Measurements from ENCODE around the gene CD7.

The CD7 gene

GRCh38 chr17:82303944-82304808 lies 13.2 kb downstream of the CD7 start:
- Histone ChIP-seq H4K20me1 (ENCODE audit: insufficient read depth) (no peaks in the 10 kb centered on the region), H3K27ac (no peak overlapping the region), H3K27me3 (ENCODE audit: insufficient read depth, low read depth) (peaks cover 23% of the 10 kb centered on the region), H3K4me3 (IDR thresholded peaks at IDR 0.05; ENCODE audit: insufficient read depth, low read depth, low read length) (no peak overlapping the region), H3K9ac (no peak overlapping the region), H3K4me2 (no peak overlapping the region), H2AFZ (ENCODE audit: low read depth) (no peak overlapping the region), H3K36me3 (ENCODE audit: insufficient read depth) (no peaks in the 10 kb centered on the region), H3K4me1 (ENCODE audit: low read depth, poor library complexity, severe bottlenecking) (peaks cover 10% of the 10 kb centered on the region), H3K79me2 (ENCODE audit: insufficient read depth, low read depth) (no peaks in the 10 kb centered on the region)
- TF ChIP-seq CTCF (conservative IDR thresholded peaks at IDR 0.05; ENCODE audit: low read depth, low read length), result no peak

DNA sequence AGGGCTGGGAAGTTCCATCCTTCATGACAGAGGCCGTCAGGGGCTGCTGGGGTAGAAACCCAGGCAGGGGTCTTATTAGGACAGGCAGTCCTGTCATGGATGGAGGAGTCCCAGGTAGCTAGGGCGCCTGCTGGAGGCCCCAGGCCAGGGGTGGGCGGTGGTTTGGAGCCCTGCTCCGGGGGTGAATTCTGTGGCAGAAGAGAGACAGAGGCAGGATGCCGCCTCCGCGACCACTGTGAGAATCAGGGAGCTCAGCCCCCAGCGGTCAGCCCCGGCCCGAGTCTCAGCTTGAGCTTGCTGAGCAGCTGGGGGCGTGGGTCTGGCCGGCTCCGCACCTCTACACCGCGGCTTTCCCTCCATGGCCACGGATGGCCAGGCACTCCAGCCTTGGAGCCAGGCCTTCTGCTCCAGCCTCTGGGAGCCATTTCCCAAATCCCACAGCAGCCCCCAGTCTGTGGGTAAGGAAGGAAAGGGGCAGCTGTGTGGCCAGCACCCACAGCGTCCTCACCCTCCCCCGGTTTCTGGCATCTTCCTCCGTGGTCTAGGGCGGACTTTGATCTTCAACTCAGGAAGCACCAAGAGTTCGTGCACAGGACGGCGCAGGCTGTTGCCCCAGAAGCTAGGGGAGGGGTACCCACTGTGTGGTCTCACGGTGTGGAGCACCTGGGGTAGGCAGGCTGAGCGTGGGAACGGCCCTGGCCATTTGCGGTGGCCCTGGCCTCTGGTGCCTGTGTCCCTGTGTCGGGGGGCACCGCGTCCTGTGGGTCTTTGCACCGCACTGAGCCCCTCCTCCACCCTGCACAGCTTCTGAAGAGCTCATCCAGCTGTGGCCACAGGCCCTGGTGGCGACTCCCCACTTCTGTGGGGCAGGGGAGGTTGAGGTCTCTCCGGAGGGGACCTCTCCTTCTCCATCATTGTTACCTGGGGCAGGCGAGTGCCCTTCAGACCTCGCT lies 14.1 kb downstream of the CD7 start:
- no peak overlapping the region for H3K9ac ChIP-seq
- H4K20me1 ChIP-seq (ENCODE audit: insufficient read depth), result no peaks in the 10 kb centered on the region
- no peak overlapping the region for H3K4me2 ChIP-seq
- no peak overlapping the region for H3K27ac ChIP-seq
- TF ChIP-seq CTCF (conservative IDR thresholded peaks at IDR 0.05; ENCODE audit: low read depth, low read length), result no peak
- peaks cover 15% of the 10 kb centered on the region for H3K27me3 ChIP-seq (ENCODE audit: insufficient read depth, low read depth)
- H3K79me2 ChIP-seq (ENCODE audit: insufficient read depth, low read depth), result no peaks in the 10 kb centered on the region
- no peak overlapping the region for H2AFZ ChIP-seq (ENCODE audit: low read depth)
- no peak overlapping the region for H3K4me3 ChIP-seq (IDR thresholded peaks at IDR 0.05; ENCODE audit: insufficient read depth, low read depth, low read length)
- no peaks in the 10 kb centered on the region for H3K36me3 ChIP-seq (ENCODE audit: insufficient read depth)
- peaks cover 15% of the 10 kb centered on the region for H3K4me1 ChIP-seq (ENCODE audit: low read depth, poor library complexity, severe bottlenecking)

- Histone ChIP-seq H2AFZ (ENCODE audit: low read depth) (no peak overlapping the region), H3K79me2 (ENCODE audit: insufficient read depth, low read depth) (no peaks in the 10 kb centered on the region), H3K27ac (no peak overlapping the region), H3K4me1 (ENCODE audit: low read depth, poor library complexity, severe bottlenecking) (peaks cover 22% of the 10 kb centered on the region), H3K36me3 (ENCODE audit: insufficient read depth) (no peaks in the 10 kb centered on the region), H3K9ac (no peak overlapping the region), H3K4me3 (IDR thresholded peaks at IDR 0.05; ENCODE audit: insufficient read depth, low read depth, low read length) (no peak overlapping the region), H3K27me3 (ENCODE audit: insufficient read depth, low read depth) (peaks cover 8% of the 10 kb centered on the region; the same call in 1 of the 2 replicates), H4K20me1 (ENCODE audit: insufficient read depth) (no peaks in the 10 kb centered on the region), H3K4me2 (no peak overlapping the region)
- TF ChIP-seq CTCF (conservative IDR thresholded peaks at IDR 0.05; ENCODE audit: low read depth, low read length), result no peak
Observed at GRCh38 chr17:82302568-82302963, 14.8 kb downstream of the CD7 start.

DNA sequence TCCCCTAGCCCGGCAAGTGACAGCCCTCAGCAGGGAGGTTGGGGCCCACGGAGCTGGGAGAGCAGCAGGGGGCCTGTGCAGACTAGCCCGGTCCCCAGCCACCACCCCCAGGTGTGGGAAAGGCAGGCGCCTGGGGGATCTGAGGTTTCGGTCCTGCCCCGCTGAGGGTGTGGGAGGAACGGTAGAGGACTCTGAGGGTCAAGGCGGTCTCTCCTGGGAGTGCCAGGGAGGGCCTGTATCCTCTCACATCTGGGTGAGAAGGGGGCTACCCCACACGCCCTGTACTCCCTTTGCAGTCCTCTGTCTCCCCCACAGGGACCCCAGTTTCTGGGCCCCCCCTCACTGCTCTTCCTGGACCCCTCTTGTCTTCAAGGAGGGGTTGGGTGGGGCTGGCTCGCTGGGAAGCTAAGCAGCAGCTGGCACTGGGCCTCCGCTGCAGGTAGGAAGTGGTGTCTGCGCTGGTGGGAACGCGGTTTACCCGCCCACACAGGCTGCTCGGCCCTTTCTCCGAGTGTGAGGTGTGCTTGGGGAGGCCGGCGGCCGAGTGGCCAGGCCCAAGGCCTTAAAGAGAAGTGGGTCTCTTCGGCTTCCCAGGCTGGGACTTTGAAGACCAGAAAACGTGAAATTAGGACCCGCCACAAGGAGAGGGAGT lies 15.4 kb downstream of the CD7 start:
- Histone ChIP-seq H3K4me3 (IDR thresholded peaks at IDR 0.05; ENCODE audit: insufficient read depth, low read depth, low read length) (no peak overlapping the region), H3K27me3 (ENCODE audit: insufficient read depth, low read depth) (peaks cover 4% of the 10 kb centered on the region; the same call in 1 of the 2 replicates), H3K79me2 (ENCODE audit: insufficient read depth, low read depth) (no peaks in the 10 kb centered on the region), H2AFZ (ENCODE audit: low read depth) (no peak overlapping the region), H3K9ac (no peak overlapping the region), H4K20me1 (ENCODE audit: insufficient read depth) (no peaks in the 10 kb centered on the region), H3K27ac (no peak overlapping the region), H3K4me2 (no peak overlapping the region), H3K4me1 (ENCODE audit: low read depth, poor library complexity, severe bottlenecking) (peaks cover 27% of the 10 kb centered on the region), H3K36me3 (ENCODE audit: insufficient read depth) (no peaks in the 10 kb centered on the region)
- no peak for TF ChIP-seq CTCF (conservative IDR thresholded peaks at IDR 0.05; ENCODE audit: low read depth, low read length)
